ENCODE measurements around the gene ABCD4. TPM values are rescaled to one million over a fixed set of nuclear protein-coding genes. Genes with fewer than 3 reads are reported as not detected.

Gene ABCD4
- total and polyA plus RNA-seq, 8 donors, result 37.0 to 136 (median 118) TPM

DNA sequence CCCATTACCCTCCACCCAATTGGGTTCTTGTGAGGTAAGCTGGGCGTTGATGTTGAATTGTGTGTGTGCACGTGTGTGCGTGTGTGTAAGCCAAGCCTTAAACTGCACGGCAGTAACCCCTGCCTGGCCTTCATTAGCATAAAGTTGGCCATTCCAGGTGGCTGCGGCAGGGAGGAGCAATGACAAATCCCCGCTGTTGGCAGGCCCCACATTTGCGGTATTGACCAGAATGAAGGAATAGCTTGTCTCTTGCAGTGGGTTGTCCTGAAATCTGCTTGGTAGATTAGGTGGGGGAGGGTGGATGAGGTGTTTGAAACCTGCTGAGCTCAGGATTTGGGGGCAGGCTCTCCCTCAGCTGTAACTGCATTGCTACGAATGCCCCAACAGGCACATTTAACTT is 56.2 kb downstream of the ABCD4 start:
- TF ChIP-seq, protein P1, sequence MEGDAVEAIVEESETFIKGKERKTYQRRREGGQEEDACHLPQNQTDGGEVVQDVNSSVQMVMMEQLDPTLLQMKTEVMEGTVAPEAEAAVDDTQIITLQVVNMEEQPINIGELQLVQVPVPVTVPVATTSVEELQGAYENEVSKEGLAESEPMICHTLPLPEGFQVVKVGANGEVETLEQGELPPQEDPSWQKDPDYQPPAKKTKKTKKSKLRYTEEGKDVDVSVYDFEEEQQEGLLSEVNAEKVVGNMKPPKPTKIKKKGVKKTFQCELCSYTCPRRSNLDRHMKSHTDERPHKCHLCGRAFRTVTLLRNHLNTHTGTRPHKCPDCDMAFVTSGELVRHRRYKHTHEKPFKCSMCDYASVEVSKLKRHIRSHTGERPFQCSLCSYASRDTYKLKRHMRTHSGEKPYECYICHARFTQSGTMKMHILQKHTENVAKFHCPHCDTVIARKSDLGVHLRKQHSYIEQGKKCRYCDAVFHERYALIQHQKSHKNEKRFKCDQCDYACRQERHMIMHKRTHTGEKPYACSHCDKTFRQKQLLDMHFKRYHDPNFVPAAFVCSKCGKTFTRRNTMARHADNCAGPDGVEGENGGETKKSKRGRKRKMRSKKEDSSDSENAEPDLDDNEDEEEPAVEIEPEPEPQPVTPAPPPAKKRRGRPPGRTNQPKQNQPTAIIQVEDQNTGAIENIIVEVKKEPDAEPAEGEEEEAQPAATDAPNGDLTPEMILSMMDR (IDR thresholded peaks at IDR 0.05), result no peak
- no peak for ATAC-seq
- Histone ChIP-seq H3K36me3 (no peaks in the 10 kb centered on the region), H3K4me1 (peaks cover 0 to 4% of the 10 kb centered on the region in 2 donors), H3K4me3 (no peak overlapping the region), H3K27me3 (peaks cover 31 to 75% of the 10 kb centered on the region in 2 donors), H3K9me3 (no peaks in the 10 kb centered on the region), H3K27ac (no peak overlapping the region)
- no peak for DNase-seq
- intact Hi-C loops (cut with DNase I), result no loop called here

DNA sequence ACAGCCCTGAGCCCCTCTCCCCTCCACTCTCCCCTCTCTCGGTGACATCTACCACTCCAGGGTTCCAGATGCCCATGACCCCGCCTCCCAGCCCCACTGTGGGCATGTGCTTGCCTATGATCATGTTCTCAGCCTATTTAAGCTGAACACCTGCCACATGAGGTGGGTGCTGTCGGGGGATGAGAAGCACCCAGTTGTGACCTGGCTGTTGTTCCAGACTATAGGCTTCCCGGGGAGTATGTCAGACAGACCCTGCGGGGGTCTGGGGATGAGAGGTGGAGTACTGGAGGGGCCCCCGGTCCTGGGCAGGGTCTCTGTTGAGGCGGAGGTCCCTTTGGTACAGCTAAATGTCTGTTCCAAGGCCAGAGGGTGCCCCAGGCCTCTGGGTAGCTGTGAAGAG is 57.4 kb downstream of the ABCD4 start:
- H3K36me3 ChIP-seq, result no peaks in the 10 kb centered on the region
- H3K27me3 ChIP-seq, result peaks cover 43 to 88% of the 10 kb centered on the region in 2 donors
- intact Hi-C loops (cut with DNase I), result no loop called here
- ATAC-seq, result no peak
- no peaks in the 10 kb centered on the region for H3K9me3 ChIP-seq
- H3K4me1 ChIP-seq, result peaks cover 10 to 12% of the 10 kb centered on the region in 2 donors
- no peak for DNase-seq
- TF ChIP-seq, protein P1 (IDR thresholded peaks at IDR 0.05), result no peak
- H3K27ac ChIP-seq, result no peak overlapping the region
- no peak overlapping the region for H3K4me3 ChIP-seq

DNA sequence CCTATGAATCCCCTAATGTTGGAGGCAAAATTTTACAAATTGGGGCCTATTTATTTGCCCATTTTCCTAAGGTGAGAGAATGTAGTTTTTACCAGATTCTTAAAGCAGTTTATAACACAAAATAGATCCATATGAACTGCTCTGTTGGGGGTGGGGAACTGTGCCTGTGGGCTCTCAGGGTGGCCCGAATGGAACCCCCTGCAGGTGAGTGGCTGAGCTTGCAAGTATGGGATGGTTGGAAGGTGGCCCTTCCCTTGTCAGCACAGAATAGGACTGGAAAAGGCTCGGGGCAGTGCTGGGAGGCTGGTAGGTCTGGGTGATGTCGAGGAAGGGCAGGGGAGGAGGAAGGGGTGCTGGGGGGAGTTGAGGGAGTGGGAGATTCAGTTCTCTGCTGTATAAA is 58.6 kb downstream of the ABCD4 start:
- DNase-seq, result no peak
- Histone ChIP-seq H3K4me1 (peaks cover 15 to 22% of the 10 kb centered on the region in 2 donors), H3K9me3 (no peaks in the 10 kb centered on the region), H3K27ac (no peak overlapping the region), H3K36me3 (no peaks in the 10 kb centered on the region), H3K4me3 (no peak overlapping the region), H3K27me3 (peaks cover 55 to 98% of the 10 kb centered on the region in 2 donors)
- intact Hi-C loops (cut with DNase I), result no loop called here
- TF ChIP-seq, protein P1 (IDR thresholded peaks at IDR 0.05), result no peak
- ATAC-seq, result no peak

DNA sequence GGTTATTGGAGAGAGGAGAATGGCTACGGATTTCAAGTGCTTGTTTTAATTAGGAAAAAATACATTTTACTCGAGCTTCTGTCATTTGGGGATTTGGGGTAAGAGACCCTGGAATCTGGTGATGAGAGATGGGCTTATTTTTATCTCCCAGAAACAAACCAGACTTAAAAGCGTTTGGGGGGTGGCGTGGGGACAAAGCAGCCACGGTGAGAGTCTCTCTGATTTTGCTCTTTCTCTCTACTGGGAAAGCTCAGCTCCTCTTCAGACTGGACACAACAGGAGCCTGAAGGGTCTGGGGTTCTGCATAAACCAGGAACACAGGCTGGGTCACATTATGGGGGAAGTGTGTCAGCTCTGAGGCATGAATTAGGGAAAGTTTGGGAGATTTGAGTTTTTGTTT is 59.7 kb downstream of the ABCD4 start:
- Histone ChIP-seq H3K27me3 (peaks cover 66 to 98% of the 10 kb centered on the region in 2 donors), H3K36me3 (no peaks in the 10 kb centered on the region), H3K9me3 (no peaks in the 10 kb centered on the region), H3K4me1 (peaks cover 15 to 22% of the 10 kb centered on the region in 2 donors), H3K27ac (no peak overlapping the region), H3K4me3 (no peak overlapping the region)
- TF ChIP-seq, protein P1 (IDR thresholded peaks at IDR 0.05), result no peak
- intact Hi-C loops (cut with DNase I), result no loop called here
- DNase-seq (no peak), ATAC-seq (no peak)

DNA sequence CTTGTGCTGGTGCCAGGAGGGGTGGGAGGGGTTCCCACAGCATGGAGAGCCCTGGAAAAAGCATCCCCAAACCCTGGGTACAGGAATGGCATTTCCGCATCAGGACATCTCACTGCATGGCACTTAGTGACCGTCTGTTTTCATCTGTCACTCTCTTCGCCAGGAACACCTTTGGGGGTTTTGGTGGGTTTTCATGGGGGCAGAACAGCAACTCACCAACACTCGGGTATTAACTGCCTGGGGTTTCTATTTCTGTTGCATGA is 60.0 kb downstream of the ABCD4 start:
- Histone ChIP-seq H3K4me1 (peaks cover 15 to 22% of the 10 kb centered on the region in 2 donors), H3K4me3 (no peak overlapping the region), H3K27me3 (peaks cover 69 to 98% of the 10 kb centered on the region in 2 donors), H3K9me3 (no peaks in the 10 kb centered on the region), H3K27ac (no peak overlapping the region), H3K36me3 (no peaks in the 10 kb centered on the region)
- DNase-seq, result no peak
- ATAC-seq, result no peak
- TF ChIP-seq, protein P1 (IDR thresholded peaks at IDR 0.05), result no peak
- intact Hi-C loops (cut with DNase I), result no loop called here

Data from left lung (tissue), 10 donors.